OCI-LY3 (cell line): ENCODE measurements around the gene STX10.

Source experiments
- CTCF ChIP-seq: fragments of 200-600, 300-600 bp; sonication (generic); IDR thresholded peaks from 2 replicates; pipeline ENCODE4 v1.5.1; 2014; ENCODE audit warnings: antibody characterized with exemption, low read length, low read depth
- EZH2phosphoT487 ChIP-seq: fragments of 200-600 bp; shearing (Covaris generic); IDR thresholded peaks from 2 replicates; pipeline ENCODE4 v1.6.1; 2018; ENCODE audit warnings: antibody characterized with exemption, mixed run types, low read depth

DNA sequence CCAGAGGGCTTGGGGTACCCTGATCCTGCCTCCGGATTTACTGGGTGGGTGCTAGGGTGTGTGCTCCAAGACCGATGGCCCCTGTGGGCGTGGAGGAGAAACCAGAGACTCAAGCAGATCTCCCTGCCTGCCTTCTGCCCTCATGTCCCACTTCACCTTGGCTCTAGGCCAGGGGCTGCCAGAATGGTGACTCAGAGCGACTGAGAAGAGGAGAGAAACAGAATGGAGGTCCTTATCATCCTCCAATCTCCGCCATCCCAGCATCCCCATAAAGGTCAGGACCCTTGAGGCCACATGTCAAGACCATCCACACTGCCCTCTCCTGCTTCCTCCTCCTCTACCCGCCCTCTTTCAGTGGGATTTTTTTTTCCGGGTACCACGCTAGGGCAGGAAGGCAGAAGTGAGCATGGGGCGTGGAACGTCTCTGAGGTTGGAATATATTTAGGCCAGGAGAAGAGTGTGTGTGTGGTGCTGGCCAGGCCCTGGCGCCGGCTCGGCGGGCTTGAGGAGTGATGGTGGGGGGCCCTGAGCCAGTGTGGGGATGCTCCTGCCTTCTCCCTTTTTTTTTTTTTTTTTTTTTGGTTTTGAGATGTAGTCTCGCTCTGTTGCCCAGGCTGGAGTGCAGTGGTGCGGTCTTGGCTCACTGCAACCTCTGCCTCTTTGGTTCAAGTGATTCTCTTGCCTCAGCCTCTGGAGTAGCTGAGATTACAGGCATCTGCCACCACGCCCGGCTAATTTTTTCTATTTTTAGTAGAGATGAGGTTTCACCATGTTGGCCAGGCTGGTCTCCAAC is 22.4 kb upstream of the STX10 start:
- no peak for TF ChIP-seq CTCF
- no peak for TF ChIP-seq EZH2phosphoT487
